ENCODE data around the gene SFMBT1. TPM values are rescaled to one million over a fixed set of nuclear protein-coding genes. Genes with fewer than 3 reads are reported as not detected.

Gene SFMBT1
- total and polyA plus RNA-seq, 2 experiments from 2014 or later = 8.5 to 18.1 TPM

DNA sequence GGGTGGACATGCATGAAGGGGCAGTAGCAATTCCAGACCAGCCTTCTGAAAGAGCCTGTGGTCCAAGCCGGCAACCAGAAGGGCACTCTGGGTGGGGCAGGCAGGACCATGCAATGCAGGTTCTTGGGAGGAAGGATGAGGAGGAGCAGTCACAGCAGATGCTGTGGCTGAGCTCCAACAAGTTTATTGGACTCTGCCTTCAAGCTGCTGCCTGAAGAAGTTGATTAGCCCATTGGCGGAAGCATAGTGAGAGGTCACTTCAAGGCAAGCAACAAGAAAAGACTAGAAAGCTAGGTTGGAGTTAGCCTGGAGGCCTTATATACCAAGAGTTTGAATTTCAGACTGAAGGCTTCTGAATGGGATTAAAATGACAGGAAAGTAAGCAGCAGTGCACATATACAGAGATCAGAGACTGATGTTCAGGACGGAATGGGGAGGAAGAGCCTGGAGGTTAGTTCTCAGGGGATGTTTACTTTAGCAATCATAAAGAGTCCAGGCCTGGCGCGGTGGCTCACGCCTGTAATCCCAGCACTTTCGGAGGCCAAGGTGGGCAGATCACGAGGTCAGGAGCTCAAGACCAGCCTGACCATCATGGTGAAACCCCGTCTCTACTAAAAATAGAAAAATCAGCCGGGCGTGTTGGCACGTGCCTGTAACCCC, 39.9 kb downstream of the SFMBT1 start:
- 62% methylated on average over 12 of the region's 12 CpGs for WGBS (ENCODE audit: low lambda C conversion rate, missing lambda C conversion rate)
- no peak for DNase-seq (ENCODE audit: low spot score)
- Histone ChIP-seq H3K27me3 (no peaks in the 10 kb centered on the region), H4K20me1 (ENCODE audit: insufficient read depth, poor library complexity, severe bottlenecking) (no peaks in the 10 kb centered on the region), H3K27ac (no peak overlapping the region), H3K9me2 (replicated peaks; ENCODE audit: insufficient read depth) (no peaks in the 10 kb centered on the region), H3K9me3 (ENCODE audit: low read depth) (no peaks in the 10 kb centered on the region), H3K4me3 (no peak overlapping the region), H2AFZ (no peak overlapping the region), H3K4me2 (no peak overlapping the region), H3K79me2 (peaks cover 27% of the 10 kb centered on the region), H3K36me3 (replicated peaks; ENCODE audit: insufficient read depth, low read depth) (no peaks in the 10 kb centered on the region), H3K4me1 (ENCODE audit: insufficient read depth) (no peaks in the 10 kb centered on the region)
- TF ChIP-seq EZH2 (IDR thresholded peaks at IDR 0.05; ENCODE audit: borderline replicate concordance) (no peak), EZH2phosphoT487 (IDR thresholded peaks at IDR 0.05; ENCODE audit: low read depth, severe bottlenecking, unreplicated experiment) (no peak)
- TF ChIP-seq, protein P1, sequence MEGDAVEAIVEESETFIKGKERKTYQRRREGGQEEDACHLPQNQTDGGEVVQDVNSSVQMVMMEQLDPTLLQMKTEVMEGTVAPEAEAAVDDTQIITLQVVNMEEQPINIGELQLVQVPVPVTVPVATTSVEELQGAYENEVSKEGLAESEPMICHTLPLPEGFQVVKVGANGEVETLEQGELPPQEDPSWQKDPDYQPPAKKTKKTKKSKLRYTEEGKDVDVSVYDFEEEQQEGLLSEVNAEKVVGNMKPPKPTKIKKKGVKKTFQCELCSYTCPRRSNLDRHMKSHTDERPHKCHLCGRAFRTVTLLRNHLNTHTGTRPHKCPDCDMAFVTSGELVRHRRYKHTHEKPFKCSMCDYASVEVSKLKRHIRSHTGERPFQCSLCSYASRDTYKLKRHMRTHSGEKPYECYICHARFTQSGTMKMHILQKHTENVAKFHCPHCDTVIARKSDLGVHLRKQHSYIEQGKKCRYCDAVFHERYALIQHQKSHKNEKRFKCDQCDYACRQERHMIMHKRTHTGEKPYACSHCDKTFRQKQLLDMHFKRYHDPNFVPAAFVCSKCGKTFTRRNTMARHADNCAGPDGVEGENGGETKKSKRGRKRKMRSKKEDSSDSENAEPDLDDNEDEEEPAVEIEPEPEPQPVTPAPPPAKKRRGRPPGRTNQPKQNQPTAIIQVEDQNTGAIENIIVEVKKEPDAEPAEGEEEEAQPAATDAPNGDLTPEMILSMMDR (IDR thresholded peaks at IDR 0.05; ENCODE audit: poor library complexity) = no peak

GRCh38 chr3:53005338-53005737, 40.5 kb downstream of the SFMBT1 start:
- no peaks in the 10 kb centered on the region for H3K4me1 ChIP-seq (ENCODE audit: insufficient read depth)

DNA sequence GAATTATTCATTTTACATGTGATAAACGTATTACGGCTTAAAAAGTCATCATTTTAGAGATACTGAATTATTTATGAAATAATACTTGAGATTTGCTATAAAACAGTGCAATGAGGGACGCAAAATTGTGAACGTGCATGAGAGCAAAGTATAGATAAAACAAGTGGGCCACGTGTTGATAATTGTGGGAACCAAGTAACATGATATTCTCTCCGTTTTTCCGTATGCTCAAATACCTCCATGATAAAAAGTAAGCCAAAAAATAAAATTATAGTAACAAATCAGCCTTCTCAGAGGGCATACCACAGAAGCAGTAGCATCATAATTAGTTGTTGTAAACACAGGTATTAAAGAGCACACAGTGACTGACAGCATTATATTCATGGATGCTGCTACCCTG, 42.6 kb downstream of the SFMBT1 start:
- H2AFZ ChIP-seq = no peak overlapping the region
- no peaks in the 10 kb centered on the region for H3K9me3 ChIP-seq (ENCODE audit: low read depth)
- no peaks in the 10 kb centered on the region for H3K9me2 ChIP-seq (replicated peaks; ENCODE audit: insufficient read depth)
- no peaks in the 10 kb centered on the region for H3K27me3 ChIP-seq
- TF ChIP-seq EZH2phosphoT487 (IDR thresholded peaks at IDR 0.05; ENCODE audit: low read depth, severe bottlenecking, unreplicated experiment) (no peak), EZH2 (IDR thresholded peaks at IDR 0.05; ENCODE audit: borderline replicate concordance) (no peak)
- TF ChIP-seq, protein P1 (IDR thresholded peaks at IDR 0.05; ENCODE audit: poor library complexity) = no peak
- H3K27ac ChIP-seq = no peak overlapping the region
- no peak for DNase-seq (ENCODE audit: low spot score)
- peaks cover 22% of the 10 kb centered on the region for H3K79me2 ChIP-seq
- H4K20me1 ChIP-seq (ENCODE audit: insufficient read depth, poor library complexity, severe bottlenecking) = no peaks in the 10 kb centered on the region
- H3K36me3 ChIP-seq (replicated peaks; ENCODE audit: insufficient read depth, low read depth) = no peaks in the 10 kb centered on the region
- no peak overlapping the region for H3K4me2 ChIP-seq
- H3K4me1 ChIP-seq (ENCODE audit: insufficient read depth) = no peaks in the 10 kb centered on the region
- 88% methylated on average over 7 of the region's 7 CpGs for WGBS (ENCODE audit: low lambda C conversion rate, missing lambda C conversion rate)
- H3K4me3 ChIP-seq = no peak overlapping the region

More at GRCh38 chr3:53005338-53005737, 40.5 kb downstream of the SFMBT1 start:
- TF ChIP-seq EZH2phosphoT487 (IDR thresholded peaks at IDR 0.05; ENCODE audit: low read depth, severe bottlenecking, unreplicated experiment) (no peak), EZH2 (IDR thresholded peaks at IDR 0.05; ENCODE audit: borderline replicate concordance) (no peak)
- TF ChIP-seq, protein P1 (IDR thresholded peaks at IDR 0.05; ENCODE audit: poor library complexity) = no peak
- no peak for DNase-seq (ENCODE audit: low spot score)
- Histone ChIP-seq H3K9me2 (replicated peaks; ENCODE audit: insufficient read depth) (no peaks in the 10 kb centered on the region), H3K79me2 (peaks cover 32% of the 10 kb centered on the region), H3K36me3 (replicated peaks; ENCODE audit: insufficient read depth, low read depth) (no peaks in the 10 kb centered on the region), H3K9me3 (ENCODE audit: low read depth) (no peaks in the 10 kb centered on the region), H3K4me2 (no peak overlapping the region), H3K4me3 (no peak overlapping the region), H2AFZ (no peak overlapping the region), H3K27me3 (no peaks in the 10 kb centered on the region), H3K27ac (no peak overlapping the region), H4K20me1 (ENCODE audit: insufficient read depth, poor library complexity, severe bottlenecking) (no peaks in the 10 kb centered on the region)
- whole genome bisulfite sequencing (ENCODE audit: low lambda C conversion rate, missing lambda C conversion rate) = 66% methylated on average over 3 of the region's 3 CpGs

Measured in hepatocyte (in vitro differentiated cells).